Endothelial cell of umbilical vein (primary cell): Measurements from ENCODE around the gene ABTB2. TPM values are rescaled to one million over a fixed set of nuclear protein-coding genes. Genes with fewer than 3 reads are reported as not detected.

Source experiments
- BruUV-seq: library from RNA; stranded (reverse); fragments of 400-500 nt; replicated peaks from 2 replicates; lab custom pipeline; 2021; lab: Mats Ljungman, UMichigan
- CTCF ChIA-PET: fragments of 300-600, 350-600 bp; sonication (Branson Sonifier 250); formaldehyde crosslinking; loops from one replicate; lab custom pipeline; 2021; ENCODE audit warnings: antibody characterized with exemption, inconsistent platforms; lab: Charles Lee
- POLR2A ChIA-PET: fragments of 300-600, 350-600 bp; sonication (Branson Sonifier 250); formaldehyde crosslinking; loops from one replicate; lab custom pipeline; 2021; ENCODE audit warnings: antibody characterized with exemption, inconsistent platforms; lab: Charles Lee
- DNase-seq: peaks from one replicate; pipeline ENCODE4 v3.0.0-alpha.2; 2011; ENCODE audit warnings: low read depth, low spot score
- FAIRE-seq: peaks from 2 replicates; lab custom pipeline; 2011; peaks lifted over from hg19 to GRCh38; lab: Jason Lieb, UNC
- H2AFZ ChIP-seq: 2 replicates; pipeline ENCODE4 v1.6.0; 2012; ENCODE audit warnings: low read depth, low read length, control low read depth, inconsistent platforms
- H3K27ac ChIP-seq: 2 replicates; pipeline ENCODE4 v1.5.1; 2011; ENCODE audit warnings: low read depth, mild to moderate bottlenecking, control low read depth, low read length, moderate library complexity; ENCODE audit not compliant: insufficient read depth
- H3K27me3 ChIP-seq, 2 experiments: 2 replicates each; pipeline versions ENCODE4 v1.6.0 to v1.6.1; 2011; ENCODE audit warnings: low read length in 2 of 2, mixed read lengths in 1 of 2; ENCODE audit not compliant: control insufficient read depth in 2 of 2, insufficient read depth in 2 of 2
- H3K36me3 ChIP-seq, 2 experiments: 2 replicates in 1 of 2; 3 replicates in 1 of 2; pipeline ENCODE4 v1.5.1; 2011; ENCODE audit warnings: low read length in 2 of 2, mild to moderate bottlenecking in 1 of 2, moderate library complexity in 1 of 2; ENCODE audit not compliant: control insufficient read depth in 2 of 2, insufficient read depth in 2 of 2; ENCODE audit errors: extremely low read depth in 1 of 2
- H3K4me1 ChIP-seq: 3 replicates; pipeline ENCODE4 v1.5.1; 2011; ENCODE audit warnings: mild to moderate bottlenecking, low read length; ENCODE audit not compliant: control insufficient read depth, insufficient read depth; ENCODE audit errors: extremely low read depth
- H3K4me2 ChIP-seq: 2 replicates; pipeline ENCODE4 v1.6.1; 2011; ENCODE audit warnings: low read length, control low read depth, mixed read lengths; ENCODE audit not compliant: insufficient read depth
- H3K4me3 ChIP-seq, 3 experiments: fragments of 200-600 bp in 1 of 3; sonication (generic), shearing (Covaris generic) in 1 of 3; replicated peaks in 1 of 3; 2 replicates each; pipeline ENCODE4 v1.5.1; 2011 to 2016; ENCODE audit warnings: control low read depth in 3 of 3, low read length in 3 of 3, mild to moderate bottlenecking in 2 of 3, inconsistent platforms in 1 of 3, low read depth in 1 of 3, moderate library complexity in 1 of 3; ENCODE audit not compliant: insufficient read depth in 1 of 3
- H3K79me2 ChIP-seq: 2 replicates; pipeline ENCODE4 v1.6.0; 2012; ENCODE audit warnings: low read length, inconsistent platforms; ENCODE audit not compliant: control insufficient read depth, insufficient read depth
- H3K9ac ChIP-seq: replicated peaks from 2 replicates; pipeline ENCODE3; 2011; ENCODE audit warnings: low read length, control low read depth; ENCODE audit not compliant: insufficient read depth; ENCODE audit errors: extremely low read depth
- H3K9me1 ChIP-seq: replicated peaks from 3 replicates; pipeline ENCODE4 v1.6.0; 2011; ENCODE audit warnings: mild to moderate bottlenecking, low read length; ENCODE audit not compliant: control insufficient read depth, insufficient read depth; ENCODE audit errors: extremely low read depth
- H3K9me3 ChIP-seq: replicated peaks from 2 replicates; pipeline ENCODE4 v1.5.1; 2012; ENCODE audit warnings: low read length, inconsistent platforms; ENCODE audit not compliant: control insufficient read depth, insufficient read depth
- H4K20me1 ChIP-seq: replicated peaks from 2 replicates; pipeline ENCODE3; 2011; ENCODE audit warnings: mild to moderate bottlenecking, low read length; ENCODE audit not compliant: control insufficient read depth, insufficient read depth; ENCODE audit errors: extremely low read depth
- EZH2 ChIP-seq: IDR thresholded peaks from 2 replicates; pipeline ENCODE4 v1.6.1; 2012; ENCODE audit warnings: borderline replicate concordance, low read depth, mild to moderate bottlenecking, moderate library complexity, low read length, inconsistent platforms; ENCODE audit not compliant: severe bottlenecking
- FOS ChIP-seq: IDR thresholded peaks from 2 replicates; pipeline ENCODE4 v1.6.1; 2011; ENCODE audit warnings: mild to moderate bottlenecking, low read length, moderate library complexity, borderline replicate concordance; ENCODE audit not compliant: insufficient read depth
- GATA2 ChIP-seq: IDR thresholded peaks from 2 replicates; pipeline ENCODE4 v1.7.0; 2011; ENCODE audit warnings: low read depth, mild to moderate bottlenecking, moderate library complexity, mixed read lengths, low read length; ENCODE audit not compliant: insufficient read length, insufficient read depth
- JUN ChIP-seq: IDR thresholded peaks from 2 replicates; pipeline ENCODE4 v1.6.1; 2011; ENCODE audit warnings: borderline replicate concordance, low read depth; ENCODE audit not compliant: insufficient read length, insufficient read depth
- MYC ChIP-seq: IDR thresholded peaks from one replicate; pipeline ENCODE4 v1.6.1; 2011; ENCODE audit warnings: mild to moderate bottlenecking, low read depth, low read length
- POLR2A ChIP-seq: IDR thresholded peaks from 2 replicates; pipeline ENCODE4 v1.6.1; 2012; ENCODE audit warnings: low read depth, mild to moderate bottlenecking, control low read depth, low read length
- POLR2AphosphoS5 ChIP-seq: IDR thresholded peaks from 2 replicates; pipeline ENCODE4 v1.6.1; 2012; ENCODE audit warnings: low read depth, mild to moderate bottlenecking, control low read depth, low read length, moderate library complexity; ENCODE audit not compliant: insufficient read depth
- dilution Hi-C: fragments of 300-500 bp; cut with MboI; formaldehyde crosslinking; loops from one replicate; pipeline ENCODE4 v1.15.0; 2019; ENCODE audit warnings: low sequenced_read_pairs; ENCODE audit not compliant: extremely low pct_ligation_motif_present
- intact Hi-C: fragments of 100-400 bp; cut with micrococcal nuclease; formaldehyde crosslinking; loops from one replicate; pipeline ENCODE4 v1.10.0; 2022
- polyA plus RNA-seq, 4 experiments: library from polyadenylated mRNA; depleted of rRNA in 3 of 4; stranded (reverse) in 3 of 4; unstranded in 1 of 4; fragments of >200 nt; gene quantifications; 2 replicates each; pipeline versions ENCODE4 v1.2.1 to v1.2.3, GENCODE V29; 2011 to 2012; ENCODE audit warnings: missing spikeins in 1 of 4
- total RNA-seq: library from RNA; stranded (reverse); gene quantifications from 2 replicates; pipeline ENCODE4 v1.2.3, GENCODE V29; 2021
- TF ChIP-seq, protein P1 (sequence below): IDR thresholded peaks from 2 replicates; pipeline ENCODE4 v1.6.1; 2011; ENCODE audit not compliant: insufficient read depth, insufficient read length
- TF ChIP-seq, protein P2 (sequence below), 2 donors: IDR thresholded peaks; 1 replicate in 1 of 2; 2 replicates in 1 of 2; pipeline ENCODE4 v1.5.1; 2011; ENCODE audit warnings: low read length in 2 of 2, mild to moderate bottlenecking in 2 of 2, moderate library complexity in 2 of 2, control low read depth in 1 of 2, inconsistent platforms in 1 of 2, low read depth in 1 of 2; ENCODE audit not compliant: insufficient read depth in 1 of 2; ENCODE audit errors: extremely low read depth in 1 of 2

ABTB2 gene
- total and polyA plus RNA-seq, 2 donors (not counting 3 experiments of a cell fraction or from before 2014, with no cell fraction given): 0.11 to 0.14 TPM

DNA sequence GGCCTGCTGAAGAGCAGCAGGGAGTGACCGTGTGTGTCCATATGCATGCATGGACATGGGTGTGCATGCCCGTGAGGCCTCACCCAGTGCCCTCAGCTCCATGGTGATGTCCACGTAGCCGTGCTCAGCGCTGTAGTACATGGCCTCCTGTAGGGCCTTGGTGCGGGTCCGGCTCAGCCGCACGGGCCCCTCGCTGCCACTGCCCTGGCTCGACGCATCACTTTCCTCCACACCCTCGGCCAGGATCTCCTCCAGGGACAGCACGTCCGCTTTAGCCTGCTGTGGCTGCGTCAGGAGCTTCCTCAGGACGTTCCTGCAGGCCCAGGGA, 195.4 kb downstream of the ABTB2 start:
- Histone ChIP-seq H3K9ac (no peak overlapping the region), H3K9me3 (no peaks in the 10 kb centered on the region), H3K36me3 (no peaks in the 10 kb centered on the region), H3K4me3 (no peak overlapping the region), H3K79me2 (no peaks in the 10 kb centered on the region), H3K27ac (no peak overlapping the region), H2AFZ (no peak overlapping the region), H3K4me1 (no peaks in the 10 kb centered on the region), H4K20me1 (no peaks in the 10 kb centered on the region), H3K4me2 (no peak overlapping the region), H3K27me3 (no peaks in the 10 kb centered on the region), H3K9me1 (no peaks in the 10 kb centered on the region)
- ChIA-PET POLR2A (no interaction called here), CTCF (no interaction called here)
- no peak for DNase-seq
- no TSS peak for BruUV-seq
- TF ChIP-seq JUN (no peak), EZH2 (no peak), MYC (no peak), GATA2 (no peak), POLR2AphosphoS5 (no peak), FOS (no peak), POLR2A (no peak)
- TF ChIP-seq, protein P1, sequence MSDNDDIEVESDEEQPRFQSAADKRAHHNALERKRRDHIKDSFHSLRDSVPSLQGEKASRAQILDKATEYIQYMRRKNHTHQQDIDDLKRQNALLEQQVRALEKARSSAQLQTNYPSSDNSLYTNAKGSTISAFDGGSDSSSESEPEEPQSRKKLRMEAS: no peak
- TF ChIP-seq, protein P2, sequence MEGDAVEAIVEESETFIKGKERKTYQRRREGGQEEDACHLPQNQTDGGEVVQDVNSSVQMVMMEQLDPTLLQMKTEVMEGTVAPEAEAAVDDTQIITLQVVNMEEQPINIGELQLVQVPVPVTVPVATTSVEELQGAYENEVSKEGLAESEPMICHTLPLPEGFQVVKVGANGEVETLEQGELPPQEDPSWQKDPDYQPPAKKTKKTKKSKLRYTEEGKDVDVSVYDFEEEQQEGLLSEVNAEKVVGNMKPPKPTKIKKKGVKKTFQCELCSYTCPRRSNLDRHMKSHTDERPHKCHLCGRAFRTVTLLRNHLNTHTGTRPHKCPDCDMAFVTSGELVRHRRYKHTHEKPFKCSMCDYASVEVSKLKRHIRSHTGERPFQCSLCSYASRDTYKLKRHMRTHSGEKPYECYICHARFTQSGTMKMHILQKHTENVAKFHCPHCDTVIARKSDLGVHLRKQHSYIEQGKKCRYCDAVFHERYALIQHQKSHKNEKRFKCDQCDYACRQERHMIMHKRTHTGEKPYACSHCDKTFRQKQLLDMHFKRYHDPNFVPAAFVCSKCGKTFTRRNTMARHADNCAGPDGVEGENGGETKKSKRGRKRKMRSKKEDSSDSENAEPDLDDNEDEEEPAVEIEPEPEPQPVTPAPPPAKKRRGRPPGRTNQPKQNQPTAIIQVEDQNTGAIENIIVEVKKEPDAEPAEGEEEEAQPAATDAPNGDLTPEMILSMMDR (IDR thresholded peaks at IDR 0.05; ENCODE audit: extremely low read depth in 1 of 2, insufficient read depth in 1 of 2, low read depth in 1 of 2, low read length in 2 of 2): no peak
- intact Hi-C loops (no loop called here), dilution Hi-C loops (no loop called here)
- FAIRE-seq: no peak
